A549 treated with RU486 at 1 μM for 4 hours (cell line): ENCODE measurements around the gene TMEM235. TPM values are rescaled to one million over a fixed set of nuclear protein-coding genes. Genes with fewer than 3 reads are reported as not detected.

Experiments
- total RNA-seq: library from RNA; stranded (reverse); fragments of 200-300 nt; extraction: Qiagen RNA extraction; gene quantifications from 5 replicates; pipeline ENCODE4 v1.2.3, GENCODE V29; 2022; ENCODE audit warnings: low read depth

TMEM235 gene
- total RNA-seq, result not detected in 5 replicates

GRCh38 chr17:78230996-78231935, at the start of gene TMEM235:
Gene TMEM235 (plus strand): TSS chr17:78231631. CDS start chr17:78232024, 393 bp downstream.

GRCh38 chr17:78186692-78187595, 44.5 kb upstream of the TMEM235 start, which contains the start of the genes AFMID and TK1:
Gene AFMID (plus strand): TSS chr17:78187362. CDS start chr17:78187371, 9 bp downstream.
Gene TK1 (minus strand): TSS chr17:78187052. CDS start chr17:78186994, 58 bp downstream.

GRCh38 chr17:78214016-78214705, 17.3 kb upstream of the TMEM235 start, which contains the start of gene BIRC5:
Gene BIRC5 (plus strand): TSS chr17:78214253. CDS start chr17:78214317, 64 bp downstream.

Other genes starting within 250 kb of the TMEM235 start
- gene TMC6, start 102.9 kb upstream of the TMEM235 start, total RNA-seq, result 6.0 to 12.5 TPM (median 11.6 TPM) in 5 replicates
- 0.18 to 0.43 TPM (median 0.29 TPM) in 5 replicates for gene TMC8, start 100.9 kb upstream of the TMEM235 start, total RNA-seq
- not detected in 5 replicates for gene C17orf99, start 85.2 kb upstream of the TMEM235 start, total RNA-seq
- 115 to 208 TPM (median 197 TPM) in 5 replicates for gene SYNGR2, start 63.0 kb upstream of the TMEM235 start, total RNA-seq
- 220 to 267 TPM (median 234 TPM) in 5 replicates for gene TK1, start 44.6 kb upstream of the TMEM235 start, total RNA-seq
- 40.0 to 53.2 TPM (median 40.9 TPM) in 5 replicates for gene AFMID, start 44.3 kb upstream of the TMEM235 start, total RNA-seq
- 100.0 to 113 TPM (median 108 TPM) in 5 replicates for gene BIRC5, start 17.4 kb upstream of the TMEM235 start, total RNA-seq
- gene SOCS3, start 128.4 kb downstream of the TMEM235 start, total RNA-seq, result 30.9 to 42.3 TPM (median 41.4 TPM) in 5 replicates
- 20.0 to 28.7 TPM (median 27.4 TPM) in 5 replicates for gene PGS1, start 147.0 kb downstream of the TMEM235 start, total RNA-seq